SK-N-SH (cell line): ENCODE measurements around the gene TPP1. TPM values are rescaled to one million over a fixed set of nuclear protein-coding genes. Genes with fewer than 3 reads are reported as not detected.

Experiments used
- CTCF ChIA-PET: fragments of 300-600, 350-600 bp; formaldehyde crosslinking; extraction: SDS; loops from one replicate; lab custom pipeline; 2021; lab: Yijun Ruan, JAX
- POLR2A ChIA-PET: fragments of 350-600 bp; sonication (Branson Sonifier 250); formaldehyde crosslinking; extraction: SDS; loops from one replicate; lab custom pipeline; 2020; ENCODE audit warnings: antibody characterized with exemption, inconsistent platforms; lab: Yijun Ruan, JAX
- DNase-seq: peaks from one replicate; pipeline ENCODE4 v3.0.0; 2012
- H2AFZ ChIP-seq: fragments of 200-600 bp; sonication (generic); 2 replicates; pipeline ENCODE4 v1.8.1; 2016; ENCODE audit warnings: antibody characterized with exemption, mild to moderate bottlenecking, low read depth
- H3F3A ChIP-seq: fragments of 200-600 bp; sonication (generic); replicated peaks from 2 replicates; pipeline ENCODE3; 2016; ENCODE audit warnings: antibody characterized with exemption, mild to moderate bottlenecking; ENCODE audit not compliant: insufficient read depth
- H3K27ac ChIP-seq, 2 experiments: fragments of 200-500 bp in 1 of 2; fragments of 200-600 bp in 1 of 2; sonication (Bioruptor generic) in 1 of 2; sonication (generic), shearing (Covaris generic) in 1 of 2; 2 replicates each; pipeline versions ENCODE4 v1.5.1 to v1.6.1; 2014 to 2016; ENCODE audit warnings: low read depth in 2 of 2, inconsistent platforms in 1 of 2, low read length in 1 of 2, mild to moderate bottlenecking in 1 of 2, mixed read lengths in 1 of 2
- H3K27me3 ChIP-seq: fragments of 200-600 bp; sonication (generic), shearing (Covaris generic); 2 replicates; pipeline ENCODE4 v1.6.1; 2016; ENCODE audit warnings: mixed run types; ENCODE audit not compliant: insufficient read depth
- H3K36me3 ChIP-seq, 2 experiments: fragments of 200-500 bp in 1 of 2; fragments of 200-600 bp in 1 of 2; sonication (Bioruptor generic) in 1 of 2; sonication (generic) in 1 of 2; replicated peaks in 1 of 2; 2 replicates each; pipeline versions ENCODE3 to v1.5.1; 2014 to 2016; ENCODE audit warnings: low read length in 1 of 2, mild to moderate bottlenecking in 1 of 2; ENCODE audit not compliant: insufficient read depth in 2 of 2, control insufficient read depth in 1 of 2
- H3K4me1 ChIP-seq, 2 experiments: fragments of 200-500 bp in 1 of 2; fragments of 200-600 bp in 1 of 2; sonication (Bioruptor generic) in 1 of 2; sonication (generic), shearing (Covaris generic) in 1 of 2; 2 replicates each; pipeline versions ENCODE4 v1.5.1 to v1.6.1; 2014 to 2016; ENCODE audit warnings: low read depth in 1 of 2, low read length in 1 of 2, mixed run types in 1 of 2; ENCODE audit not compliant: insufficient read depth in 2 of 2, control insufficient read depth in 1 of 2
- H3K4me2 ChIP-seq: fragments of 200-600 bp; sonication (generic), shearing (Covaris generic); 2 replicates; pipeline ENCODE4 v1.6.1; 2017; ENCODE audit warnings: mixed run types
- H3K4me3 ChIP-seq, 2 experiments: fragments of 200-500 bp in 1 of 2; fragments of 200-600 bp in 1 of 2; sonication (Bioruptor generic) in 1 of 2; sonication (generic), shearing (Covaris generic) in 1 of 2; 2 replicates each; pipeline versions ENCODE4 v1.5.1 to v1.8.1; 2014 to 2016; ENCODE audit warnings: low read depth in 2 of 2, inconsistent platforms in 1 of 2, low read length in 1 of 2, mild to moderate bottlenecking in 1 of 2, mixed read lengths in 1 of 2, moderate library complexity in 1 of 2
- H3K79me2 ChIP-seq: fragments of 200-600 bp; sonication (generic); 2 replicates; pipeline ENCODE4 v1.8.1; 2017; ENCODE audit warnings: mild to moderate bottlenecking; ENCODE audit not compliant: insufficient read depth
- H3K9ac ChIP-seq: fragments of 200-600 bp; sonication (generic); 2 replicates; pipeline ENCODE4 v1.6.1; 2017; ENCODE audit warnings: mixed run types
- H3K9me2 ChIP-seq: fragments of 200-600 bp; sonication (generic); 2 replicates; pipeline ENCODE4 v1.6.1; 2017; ENCODE audit warnings: mixed run types
- H3K9me3 ChIP-seq: fragments of 200-600 bp; sonication (generic); 2 replicates; pipeline ENCODE4 v1.6.1; 2017; ENCODE audit warnings: mixed run types, mild to moderate bottlenecking, moderate library complexity
- H4K20me1 ChIP-seq: fragments of 200-600 bp; sonication (generic); 2 replicates; pipeline ENCODE4 v1.6.1; 2017; ENCODE audit warnings: mild to moderate bottlenecking, mixed run types; ENCODE audit not compliant: insufficient read depth
- ELF1 ChIP-seq: IDR thresholded peaks from 2 replicates; pipeline ENCODE4 v1.4.0; 2012
- EZH2phosphoT487 ChIP-seq: fragments of 200-600 bp; sonication (generic); IDR thresholded peaks from 2 replicates; pipeline ENCODE4 v1.6.1; 2017; ENCODE audit warnings: low read depth, mixed run types, mild to moderate bottlenecking, antibody characterized with exemption, moderate library complexity, borderline replicate concordance
- FOSL2 ChIP-seq: IDR thresholded peaks from 2 replicates; pipeline ENCODE4 v1.4.0; 2012; ENCODE audit warnings: low read depth, mild to moderate bottlenecking, moderate library complexity, borderline replicate concordance
- GABPA ChIP-seq: IDR thresholded peaks from 2 replicates; pipeline ENCODE4 v1.4.0; 2012; ENCODE audit warnings: low read depth, mild to moderate bottlenecking
- GATA2 ChIP-seq: sonication (generic); formaldehyde crosslinking; IDR thresholded peaks from 2 replicates; pipeline ENCODE4 v1.5.0; 2020; ENCODE audit warnings: mild to moderate bottlenecking, missing genetic modification reagents
- IRF3 ChIP-seq: fragments of 150-350 bp; IDR thresholded peaks from 2 replicates; pipeline ENCODE4 v1.6.1; 2016; ENCODE audit warnings: mild to moderate bottlenecking, low read depth, low read length
- JUND ChIP-seq: IDR thresholded peaks from 2 replicates; pipeline ENCODE4 v1.4.0; 2012
- MXI1 ChIP-seq: IDR thresholded peaks from 2 replicates; pipeline ENCODE4 v1.6.1; 2012; ENCODE audit warnings: mild to moderate bottlenecking, low read depth, low read length, improper control_type of control experiment
- NFIC ChIP-seq: IDR thresholded peaks from 2 replicates; pipeline ENCODE4 v1.4.0; 2012; ENCODE audit warnings: borderline replicate concordance
- NRF1 ChIP-seq: IDR thresholded peaks from 2 replicates; pipeline ENCODE4 v1.6.1; 2012; ENCODE audit warnings: low read depth, mild to moderate bottlenecking, low read length
- PBX3 ChIP-seq: IDR thresholded peaks from 2 replicates; pipeline ENCODE4; 2012
- POLR2AphosphoS5 ChIP-seq: IDR thresholded peaks from 2 replicates; pipeline ENCODE4 v1.6.1; 2012; ENCODE audit warnings: low read depth, low read length
- RCOR1 ChIP-seq: fragments of 150-350 bp; IDR thresholded peaks from 2 replicates; pipeline ENCODE4 v1.6.1; 2017; ENCODE audit warnings: antibody characterized with exemption, low read length
- RFX5 ChIP-seq: IDR thresholded peaks from 2 replicates; pipeline ENCODE4 v1.6.1; 2012; ENCODE audit warnings: mild to moderate bottlenecking, improper control_type of control experiment, low read length
- RXRA ChIP-seq: IDR thresholded peaks from 2 replicates; pipeline ENCODE4 v1.4.0; 2012; ENCODE audit warnings: low read depth, mild to moderate bottlenecking, borderline replicate concordance
- SMC3 ChIP-seq: IDR thresholded peaks from 2 replicates; pipeline ENCODE4 v1.6.1; 2012; ENCODE audit warnings: low read depth, low read length, improper control_type of control experiment
- TCF12 ChIP-seq: IDR thresholded peaks from 2 replicates; pipeline ENCODE4 v1.4.0; 2012
- TEAD4 ChIP-seq: IDR thresholded peaks from 2 replicates; pipeline ENCODE4 v1.4.0; 2012; ENCODE audit warnings: mild to moderate bottlenecking, borderline replicate concordance; ENCODE audit not compliant: insufficient read depth
- YY1 ChIP-seq: IDR thresholded peaks from 2 replicates; pipeline ENCODE4 v1.4.0; 2012; ENCODE audit warnings: low read depth, mild to moderate bottlenecking
- ZBTB33 ChIP-seq: IDR thresholded peaks from 2 replicates; pipeline ENCODE4 v1.4.0; 2012; ENCODE audit warnings: low read depth, borderline replicate concordance
- WGBS: methylation state at CpG from one replicate; pipeline ENCODE4 v1.1.6; 2017; ENCODE audit warnings: low lambda C conversion rate; 5-methylcytosine and 5-hydroxymethylcytosine counted together
- polyA plus RNA-seq, 3 experiments: library from polyadenylated mRNA; depleted of rRNA; stranded (reverse); fragments of >200 nt; gene quantifications; 2 replicates each; pipeline ENCODE4 v1.2.3, GENCODE V29; 2012
- TF ChIP-seq, protein P1 (sequence below): fragments of 150-350 bp; IDR thresholded peaks from 2 replicates; pipeline ENCODE4 v1.6.1; 2017; ENCODE audit warnings: antibody characterized with exemption, low read length, low read depth, borderline replicate concordance
- TF ChIP-seq, protein P2 (sequence below): fragments of 200-600 bp; sonication (generic); IDR thresholded peaks from 2 replicates; pipeline ENCODE4 v1.6.1; 2017; ENCODE audit warnings: antibody characterized with exemption, mild to moderate bottlenecking, moderate library complexity

The TPP1 gene
- polyA plus RNA-seq, 1 of the 3 experiments (the other 2 are of a cell fraction), result 105 TPM

GRCh38 chr11:6572215-6572614, 47.0 kb downstream of the TPP1 start:
- no peaks in the 10 kb centered on the region; the same call in 1 of the 2 replicates for H4K20me1 ChIP-seq

DNA sequence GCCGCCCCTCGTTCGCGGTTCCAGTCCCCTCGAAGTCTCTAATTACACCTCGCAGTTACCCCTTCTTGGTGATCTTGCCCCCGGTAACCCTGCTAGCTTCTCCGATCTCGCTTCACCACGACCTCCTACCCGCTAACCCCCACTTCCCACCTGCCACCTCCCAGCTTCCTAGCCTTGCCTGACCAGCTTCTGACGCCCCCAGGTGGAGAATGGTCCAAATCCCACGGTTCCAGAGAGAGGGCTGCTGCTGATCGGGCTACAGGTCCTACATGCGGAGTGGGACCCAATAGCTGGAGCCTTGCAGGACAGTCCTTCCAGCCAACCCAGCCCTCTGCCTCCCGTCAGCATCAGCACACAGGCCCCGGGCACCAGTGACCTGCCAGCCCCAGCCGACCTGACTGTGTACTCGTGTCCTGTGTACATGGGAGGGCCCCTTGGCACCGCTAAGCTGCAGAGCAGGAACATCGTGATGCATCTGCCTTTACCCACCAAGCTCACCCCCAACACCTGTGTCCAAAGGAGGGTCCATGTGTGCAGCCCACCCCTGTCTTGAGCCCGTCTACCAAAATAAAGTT, 47.7 kb downstream of the TPP1 start:
- Histone ChIP-seq H2AFZ (no peak overlapping the region), H3F3A (peaks cover 9% of the 10 kb centered on the region), H3K9ac (no peak overlapping the region), H3K36me3 (no peaks in the 10 kb centered on the region), H3K27me3 (no peaks in the 10 kb centered on the region), H3K9me3 (no peaks in the 10 kb centered on the region), H3K4me2 (no peak overlapping the region), H4K20me1 (no peaks in the 10 kb centered on the region; the same call in 1 of the 2 replicates), H3K4me1 (peaks cover 10 to 17% of the 10 kb centered on the region in 2 experiments), H3K27ac (peak overlapping the region in 1 of 2 experiments; percentile 31; a peak in 2 of 4 replicates), H3K4me3 (no peak overlapping the region), H3K79me2 (no peaks in the 10 kb centered on the region), H3K9me2 (no peaks in the 10 kb centered on the region)
- WGBS, result 93% methylated on average over 16 of the region's 22 CpGs
- CTCF ChIA-PET, result interaction anchor here (0.7 to 1.2 kb wide), 3 partner anchors 14 to 40 kb away, joined by 3 to 4 read pairs (median 3); no protein-coding TSS in a partner anchor
- no peak for DNase-seq
- POLR2A ChIA-PET, result no interaction called here
- no peak for TF ChIP-seq IRF3
- no peak for TF ChIP-seq TCF12
- TF ChIP-seq ZBTB33, result no peak
- no peak for TF ChIP-seq MXI1
- TF ChIP-seq, protein P1, sequence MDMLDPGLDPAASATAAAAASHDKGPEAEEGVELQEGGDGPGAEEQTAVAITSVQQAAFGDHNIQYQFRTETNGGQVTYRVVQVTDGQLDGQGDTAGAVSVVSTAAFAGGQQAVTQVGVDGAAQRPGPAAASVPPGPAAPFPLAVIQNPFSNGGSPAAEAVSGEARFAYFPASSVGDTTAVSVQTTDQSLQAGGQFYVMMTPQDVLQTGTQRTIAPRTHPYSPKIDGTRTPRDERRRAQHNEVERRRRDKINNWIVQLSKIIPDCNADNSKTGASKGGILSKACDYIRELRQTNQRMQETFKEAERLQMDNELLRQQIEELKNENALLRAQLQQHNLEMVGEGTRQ, result no peak
- no peak for TF ChIP-seq GATA2 (CRISPR knock-in tag)
- TF ChIP-seq PBX3, result no peak
- no peak for TF ChIP-seq RFX5
- no peak for TF ChIP-seq SMC3
- TF ChIP-seq EZH2phosphoT487, result no peak
- no peak for TF ChIP-seq POLR2AphosphoS5
- TF ChIP-seq YY1, result no peak
- no peak for TF ChIP-seq GABPA
- TF ChIP-seq, protein P2, sequence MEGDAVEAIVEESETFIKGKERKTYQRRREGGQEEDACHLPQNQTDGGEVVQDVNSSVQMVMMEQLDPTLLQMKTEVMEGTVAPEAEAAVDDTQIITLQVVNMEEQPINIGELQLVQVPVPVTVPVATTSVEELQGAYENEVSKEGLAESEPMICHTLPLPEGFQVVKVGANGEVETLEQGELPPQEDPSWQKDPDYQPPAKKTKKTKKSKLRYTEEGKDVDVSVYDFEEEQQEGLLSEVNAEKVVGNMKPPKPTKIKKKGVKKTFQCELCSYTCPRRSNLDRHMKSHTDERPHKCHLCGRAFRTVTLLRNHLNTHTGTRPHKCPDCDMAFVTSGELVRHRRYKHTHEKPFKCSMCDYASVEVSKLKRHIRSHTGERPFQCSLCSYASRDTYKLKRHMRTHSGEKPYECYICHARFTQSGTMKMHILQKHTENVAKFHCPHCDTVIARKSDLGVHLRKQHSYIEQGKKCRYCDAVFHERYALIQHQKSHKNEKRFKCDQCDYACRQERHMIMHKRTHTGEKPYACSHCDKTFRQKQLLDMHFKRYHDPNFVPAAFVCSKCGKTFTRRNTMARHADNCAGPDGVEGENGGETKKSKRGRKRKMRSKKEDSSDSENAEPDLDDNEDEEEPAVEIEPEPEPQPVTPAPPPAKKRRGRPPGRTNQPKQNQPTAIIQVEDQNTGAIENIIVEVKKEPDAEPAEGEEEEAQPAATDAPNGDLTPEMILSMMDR, result no peak
- no peak for TF ChIP-seq RCOR1
- TF ChIP-seq NRF1, result no peak
- TF ChIP-seq NFIC, result no peak
- no peak for TF ChIP-seq RXRA

More at GRCh38 chr11:6572215-6572614, 47.0 kb downstream of the TPP1 start:
- peak overlapping the region in 1 of 2 experiments; percentile 31; a peak in 2 of 4 replicates for H3K27ac ChIP-seq
- TF ChIP-seq TCF12, result peak; percentile 43
- peak; percentile 80 for TF ChIP-seq NFIC
- TF ChIP-seq JUND, result peak; percentile 60
- TF ChIP-seq NRF1, result no peak
- TF ChIP-seq FOSL2, result peak; percentile 86
- no peak for TF ChIP-seq ELF1
- TF ChIP-seq TEAD4, result peak; percentile 32; the same call in 1 of the 2 replicates
- TF ChIP-seq, all 33 proteins: peak for 5
- Histone ChIP-seq H3K4me2 (no peak overlapping the region), H3K9ac (no peak overlapping the region), H3K27me3 (no peaks in the 10 kb centered on the region), H3K9me2 (no peaks in the 10 kb centered on the region), H3F3A (peaks cover 16% of the 10 kb centered on the region), H3K9me3 (no peaks in the 10 kb centered on the region), H3K36me3 (no peaks in the 10 kb centered on the region), H3K4me3 (no peak overlapping the region), H3K79me2 (no peaks in the 10 kb centered on the region), H3K4me1 (peaks cover 17 to 24% of the 10 kb centered on the region in 2 experiments), H2AFZ (no peak overlapping the region)
- POLR2A ChIA-PET, result no interaction called here
- WGBS, result 52% methylated on average over 2 of the region's 2 CpGs
- CTCF ChIA-PET, result interaction anchor here (1.2 kb wide), 1 partner anchor 41 kb away, joined by 4 read pairs; no protein-coding TSS in a partner anchor
- DNase-seq, result no peak
